ENCODE results near the gene DCC. TPM values are rescaled to one million over a fixed set of nuclear protein-coding genes. Genes with fewer than 3 reads are reported as not detected.

The DCC gene
- total and polyA plus RNA-seq, 5 donors = 0.02 to 0.28 (median 0.17) TPM; not detected in 2

DNA sequence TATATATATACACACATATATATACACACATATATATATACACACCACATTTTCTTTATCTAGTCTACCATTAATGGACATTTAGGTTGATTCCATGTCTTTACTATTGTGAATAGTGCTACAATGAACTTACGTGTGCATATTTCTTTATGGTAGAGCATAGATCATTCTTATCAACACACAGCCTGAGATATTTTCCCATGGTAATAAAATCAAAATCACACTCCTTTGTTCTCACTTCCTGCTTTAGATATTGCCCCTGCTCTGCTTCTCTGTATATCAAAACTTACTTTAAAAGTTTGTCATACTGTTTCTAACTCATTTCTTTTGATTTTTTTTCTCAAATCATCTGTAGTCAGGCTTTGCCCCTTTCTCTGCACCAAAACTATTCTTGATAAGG, 119.9 kb downstream of the DCC start:
- no peaks in the 10 kb centered on the region for H3K27me3 ChIP-seq (ENCODE audit: control insufficient read depth, insufficient read depth)
- no peak overlapping the region for H3K27ac ChIP-seq (ENCODE audit: low read length)
- intact Hi-C loops (cut with DNase I) = no loop called here
- WGBS = 75% methylated on average over 1 of the region's 1 CpG
- H3K4me3 ChIP-seq (ENCODE audit: low read length) = no peak overlapping the region
- H3K9me3 ChIP-seq (ENCODE audit: control insufficient read depth, low read length) = no peaks in the 10 kb centered on the region
- ATAC-seq = no peak
- no peaks in the 10 kb centered on the region for H3K4me1 ChIP-seq (ENCODE audit: control insufficient read depth, insufficient read depth, low read length)
- no peak for DNase-seq

- Histone ChIP-seq H3K4me3 (ENCODE audit: low read length) (no peak overlapping the region), H3K27ac (ENCODE audit: low read length) (no peak overlapping the region), H3K27me3 (ENCODE audit: control insufficient read depth, insufficient read depth) (no peaks in the 10 kb centered on the region), H3K4me1 (ENCODE audit: control insufficient read depth, insufficient read depth, low read length) (no peaks in the 10 kb centered on the region), H3K9me3 (ENCODE audit: control insufficient read depth, low read length) (no peaks in the 10 kb centered on the region)
- DNase-seq (no peak), ATAC-seq (no peak)
- intact Hi-C loops (cut with DNase I) = no loop called here
- WGBS = 83% methylated on average over 4 of the region's 4 CpGs
Observed at GRCh38 chr18:52462853-52463252, 122.9 kb downstream of the DCC start.

GRCh38 chr18:52465391-52465790, 125.4 kb downstream of the DCC start:
- Histone ChIP-seq H3K9me3 (ENCODE audit: control insufficient read depth, low read length) (no peaks in the 10 kb centered on the region), H3K4me1 (ENCODE audit: control insufficient read depth, insufficient read depth, low read length) (no peaks in the 10 kb centered on the region), H3K27ac (ENCODE audit: low read length) (no peak overlapping the region), H3K4me3 (ENCODE audit: low read length) (no peak overlapping the region), H3K27me3 (ENCODE audit: control insufficient read depth, insufficient read depth) (no peaks in the 10 kb centered on the region)
- intact Hi-C loops (cut with DNase I) = no loop called here
- 66% methylated on average over 4 of the region's 4 CpGs for WGBS
- DNase-seq (no peak), ATAC-seq (no peak)

GRCh38 chr18:52468496-52468895, 128.5 kb downstream of the DCC start:
- H3K27me3 ChIP-seq (ENCODE audit: control insufficient read depth, insufficient read depth) = no peaks in the 10 kb centered on the region
- DNase-seq (no peak), ATAC-seq (no peak)
- H3K4me3 ChIP-seq (ENCODE audit: low read length) = no peak overlapping the region
- H3K4me1 ChIP-seq (ENCODE audit: control insufficient read depth, insufficient read depth, low read length) = no peaks in the 10 kb centered on the region
- no peaks in the 10 kb centered on the region for H3K9me3 ChIP-seq (ENCODE audit: control insufficient read depth, low read length)
- intact Hi-C loops (cut with DNase I) = no loop called here
- H3K27ac ChIP-seq (ENCODE audit: low read length) = no peak overlapping the region
- WGBS = 67% methylated on average over 1 of the region's 1 CpG

GRCh38 chr18:52475325-52475724, 135.3 kb downstream of the DCC start:
- H3K4me3 ChIP-seq (ENCODE audit: low read length) = no peak overlapping the region
- no peaks in the 10 kb centered on the region for H3K9me3 ChIP-seq (ENCODE audit: control insufficient read depth, low read length)
- WGBS = 65% methylated on average over 3 of the region's 3 CpGs
- H3K27ac ChIP-seq (ENCODE audit: low read length) = no peak overlapping the region
- ATAC-seq (no peak), DNase-seq (no peak)
- intact Hi-C loops (cut with DNase I) = no loop called here
- no peaks in the 10 kb centered on the region for H3K27me3 ChIP-seq (ENCODE audit: control insufficient read depth, insufficient read depth)
- no peaks in the 10 kb centered on the region for H3K4me1 ChIP-seq (ENCODE audit: control insufficient read depth, insufficient read depth, low read length)

DNA sequence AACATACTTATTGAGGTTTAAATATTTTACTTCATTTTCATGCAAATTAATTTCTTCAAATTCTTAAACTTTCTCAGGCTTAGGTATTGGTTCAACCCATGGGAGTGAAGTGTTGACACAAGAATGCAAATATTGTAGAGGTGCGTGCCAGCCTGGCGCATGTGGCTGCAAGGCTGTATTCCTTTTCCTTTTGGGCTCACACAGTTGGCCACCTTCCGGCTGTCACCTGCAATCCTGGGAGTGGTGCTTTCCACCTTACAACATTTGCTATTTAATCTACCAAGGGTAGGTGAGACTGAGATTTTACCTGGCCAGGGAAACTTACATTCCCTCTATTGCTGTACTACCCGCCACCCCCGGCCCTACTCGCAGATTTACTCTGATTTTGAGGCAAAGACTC, 141.1 kb downstream of the DCC start:
- H3K4me1 ChIP-seq (ENCODE audit: control insufficient read depth, insufficient read depth, low read length) = no peaks in the 10 kb centered on the region
- H3K4me3 ChIP-seq (ENCODE audit: low read length) = no peak overlapping the region
- no peak for ATAC-seq
- WGBS = 82% methylated on average over 6 of the region's 6 CpGs
- no peaks in the 10 kb centered on the region for H3K27me3 ChIP-seq (ENCODE audit: control insufficient read depth, insufficient read depth)
- intact Hi-C loops (cut with DNase I) = no loop called here
- H3K9me3 ChIP-seq (ENCODE audit: control insufficient read depth, low read length) = no peaks in the 10 kb centered on the region
- no peak overlapping the region for H3K27ac ChIP-seq (ENCODE audit: low read length)
- DNase-seq = no peak

- Histone ChIP-seq H3K27ac (ENCODE audit: low read length) (no peak overlapping the region), H3K4me1 (ENCODE audit: control insufficient read depth, insufficient read depth, low read length) (no peaks in the 10 kb centered on the region), H3K27me3 (ENCODE audit: control insufficient read depth, insufficient read depth) (no peaks in the 10 kb centered on the region), H3K9me3 (ENCODE audit: control insufficient read depth, low read length) (no peaks in the 10 kb centered on the region), H3K4me3 (ENCODE audit: low read length) (no peak overlapping the region)
- intact Hi-C loops (cut with DNase I) = no loop called here
- WGBS = 65% methylated on average over 2 of the region's 2 CpGs
- DNase-seq (no peak), ATAC-seq (no peak)
Observed at GRCh38 chr18:52484977-52485376, 145.0 kb downstream of the DCC start.

DNA sequence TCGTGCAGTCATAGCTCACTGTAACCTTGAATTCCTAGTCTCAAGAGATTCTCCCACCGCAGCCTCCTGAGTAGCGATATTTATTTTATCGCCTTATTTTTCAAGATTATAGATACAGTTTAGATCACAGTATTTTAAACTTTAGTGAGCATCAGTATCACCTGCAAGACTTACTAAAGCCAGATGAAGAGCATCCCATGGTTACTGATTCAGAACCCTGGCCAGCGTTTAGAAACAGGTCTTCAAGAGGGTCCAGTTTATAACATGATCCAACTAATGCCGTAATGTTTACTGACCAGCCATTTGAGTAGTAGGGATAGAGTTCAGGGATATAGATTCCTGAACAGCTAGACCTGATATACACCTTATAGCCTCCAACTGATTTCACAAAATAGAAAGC, 146.1 kb downstream of the DCC start:
- WGBS = 87% methylated on average over 6 of the region's 6 CpGs
- Histone ChIP-seq H3K27ac (ENCODE audit: low read length) (no peak overlapping the region), H3K4me3 (ENCODE audit: low read length) (no peak overlapping the region), H3K27me3 (ENCODE audit: control insufficient read depth, insufficient read depth) (no peaks in the 10 kb centered on the region), H3K9me3 (ENCODE audit: control insufficient read depth, low read length) (no peaks in the 10 kb centered on the region), H3K4me1 (ENCODE audit: control insufficient read depth, insufficient read depth, low read length) (no peaks in the 10 kb centered on the region)
- no peak for DNase-seq
- ATAC-seq = no peak
- intact Hi-C loops (cut with DNase I) = no loop called here

- DNase-seq = no peak
- 62% methylated on average over 4 of the region's 4 CpGs for WGBS
- Histone ChIP-seq H3K4me3 (ENCODE audit: low read length) (no peak overlapping the region), H3K4me1 (ENCODE audit: control insufficient read depth, insufficient read depth, low read length) (no peaks in the 10 kb centered on the region), H3K27me3 (ENCODE audit: control insufficient read depth, insufficient read depth) (no peaks in the 10 kb centered on the region), H3K9me3 (ENCODE audit: control insufficient read depth, low read length) (no peaks in the 10 kb centered on the region), H3K27ac (ENCODE audit: low read length) (no peak overlapping the region)
- no peak for ATAC-seq
- intact Hi-C loops (cut with DNase I) = no loop called here
Observed at GRCh38 chr18:52489396-52490306, 149.7 kb downstream of the DCC start.

DNA sequence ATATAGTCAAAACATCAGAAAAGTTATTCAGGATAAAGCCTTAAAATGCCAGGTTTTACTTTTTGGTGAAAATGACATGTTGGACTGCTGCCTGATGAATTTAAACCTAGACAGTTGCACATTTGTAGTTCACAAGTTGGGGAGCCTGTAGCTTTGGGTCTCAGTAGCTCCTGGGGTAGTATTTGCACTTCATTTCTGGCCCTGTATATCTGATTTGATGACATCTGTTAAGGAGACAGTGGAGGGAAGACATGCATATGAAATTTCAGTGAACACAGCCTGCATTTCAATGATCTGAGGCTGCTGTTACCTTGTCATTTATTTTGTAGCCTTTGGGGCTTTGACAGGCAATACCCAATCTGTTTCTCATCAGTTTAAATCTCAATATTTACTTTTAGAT, 156.4 kb downstream of the DCC start:
- no peaks in the 10 kb centered on the region for H3K9me3 ChIP-seq (ENCODE audit: control insufficient read depth, low read length)

DNA sequence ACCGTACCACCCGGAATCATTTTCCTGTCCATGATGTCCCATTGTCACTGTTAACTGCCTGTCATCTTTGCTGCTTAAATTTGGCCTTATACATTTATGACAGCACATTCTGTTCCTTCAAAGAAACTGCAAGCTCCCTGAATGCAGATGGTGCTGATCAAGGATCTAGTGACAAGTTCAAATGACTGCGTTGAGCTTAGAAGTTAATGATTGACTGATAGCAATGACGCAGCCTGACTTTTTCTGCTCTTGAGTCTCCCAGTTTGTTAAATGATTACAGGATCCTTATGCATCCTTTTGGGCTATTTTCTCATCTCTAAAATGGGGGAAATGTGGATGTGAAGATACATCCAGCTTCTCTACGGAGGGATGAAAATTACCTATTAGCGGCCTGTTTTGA, 159.0 kb downstream of the DCC start:
- intact Hi-C loops (cut with DNase I) = no loop called here
- no peak for ATAC-seq

More for the DNA sequence above, 156.4 kb downstream of the DCC start:
- Histone ChIP-seq H3K4me1 (ENCODE audit: control insufficient read depth, insufficient read depth, low read length) (no peaks in the 10 kb centered on the region), H3K27me3 (ENCODE audit: control insufficient read depth, insufficient read depth) (no peaks in the 10 kb centered on the region), H3K27ac (ENCODE audit: low read length) (no peak overlapping the region), H3K4me3 (ENCODE audit: low read length) (no peak overlapping the region)
- intact Hi-C loops (cut with DNase I) = no loop called here
- ATAC-seq = no peak
- DNase-seq = no peak

DNA sequence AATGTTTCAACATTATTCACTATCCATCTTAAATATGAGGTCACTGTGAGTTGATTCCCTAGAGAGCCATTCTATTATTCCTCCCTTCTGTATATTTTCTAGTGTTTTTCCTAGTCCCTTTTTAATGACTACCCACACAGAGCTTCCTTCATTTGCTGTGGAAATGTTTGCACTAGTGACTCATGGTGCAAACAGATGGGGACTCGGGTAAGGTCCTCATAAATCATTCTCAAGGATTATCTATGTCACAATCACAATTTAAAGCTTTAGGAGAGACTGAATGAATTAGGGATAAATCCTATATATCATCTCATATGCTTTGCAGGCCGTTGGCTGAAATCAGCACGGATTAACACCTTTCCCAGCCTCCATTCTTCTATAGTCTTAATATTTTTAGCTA, 159.6 kb downstream of the DCC start:
- 58% methylated on average over 3 of the region's 3 CpGs for WGBS
- DNase-seq = no peak
- H3K4me3 ChIP-seq (ENCODE audit: low read length) = no peak overlapping the region
- H3K27me3 ChIP-seq (ENCODE audit: control insufficient read depth, insufficient read depth) = no peaks in the 10 kb centered on the region
- ATAC-seq = no peak
- H3K9me3 ChIP-seq (ENCODE audit: control insufficient read depth, low read length) = no peaks in the 10 kb centered on the region
- H3K27ac ChIP-seq (ENCODE audit: low read length) = no peak overlapping the region
- intact Hi-C loops (cut with DNase I) = no loop called here
- no peaks in the 10 kb centered on the region for H3K4me1 ChIP-seq (ENCODE audit: control insufficient read depth, insufficient read depth, low read length)

More for the DNA sequence above, 159.0 kb downstream of the DCC start:
- H3K4me3 ChIP-seq (ENCODE audit: low read length) = no peak overlapping the region
- H3K9me3 ChIP-seq (ENCODE audit: control insufficient read depth, low read length) = no peaks in the 10 kb centered on the region
- H3K4me1 ChIP-seq (ENCODE audit: control insufficient read depth, insufficient read depth, low read length) = no peaks in the 10 kb centered on the region
- H3K27me3 ChIP-seq (ENCODE audit: control insufficient read depth, insufficient read depth) = no peaks in the 10 kb centered on the region
- 71% methylated on average over 6 of the region's 6 CpGs for WGBS
- H3K27ac ChIP-seq (ENCODE audit: low read length) = no peak overlapping the region
- no peak for DNase-seq

Data from right cardiac atrium (tissue), 5 donors.